Osteocyte (in vitro differentiated cells): ENCODE data around the gene VAT1L. TPM values are rescaled to one million over a fixed set of nuclear protein-coding genes. Genes with fewer than 3 reads are reported as not detected.

Experiments used
- DNase-seq: peaks from one replicate; pipeline ENCODE4 v3.0.0; 2021; ENCODE audit warnings: mixed read lengths; ENCODE audit not compliant: unreplicated experiment; ENCODE audit errors: extremely low spot score
- H3K27ac Mint-ChIP-seq: one replicate; pipeline ENCODE4 v1.8.0; 2021; ENCODE audit warnings: mild to moderate bottlenecking, mixed read lengths; ENCODE audit not compliant: unreplicated experiment
- H3K27me3 Mint-ChIP-seq: one replicate; pipeline ENCODE4 v1.8.0; 2021; ENCODE audit warnings: mixed read lengths; ENCODE audit not compliant: unreplicated experiment
- H3K36me3 Mint-ChIP-seq: one replicate; pipeline ENCODE4 v1.8.0; 2021; ENCODE audit warnings: mixed read lengths; ENCODE audit not compliant: unreplicated experiment
- H3K4me1 Mint-ChIP-seq: one replicate; pipeline ENCODE4 v1.8.0; 2021; ENCODE audit warnings: mixed read lengths; ENCODE audit not compliant: unreplicated experiment
- H3K4me3 Mint-ChIP-seq: one replicate; pipeline ENCODE4 v1.8.0; 2021; ENCODE audit warnings: mild to moderate bottlenecking, moderate library complexity, mixed read lengths; ENCODE audit not compliant: unreplicated experiment
- H3K9me3 Mint-ChIP-seq: one replicate; pipeline ENCODE4 v1.8.0; 2021; ENCODE audit warnings: mixed read lengths; ENCODE audit not compliant: unreplicated experiment
- CTCF ChIP-seq: fragments of 200-600 bp; sonication (generic); IDR thresholded peaks from 2 replicates; pipeline ENCODE4 v1.5.0; 2021; ENCODE audit warnings: antibody characterized with exemption, mild to moderate bottlenecking, moderate library complexity
- long read RNA-seq: library from polyadenylated mRNA; unstranded; transcript quantifications from one replicate; pipeline ENCODE4 v2.0.0, GENCODE V29; 2021
- total RNA-seq: library from RNA; stranded (reverse); gene quantifications from 2 replicates; pipeline ENCODE4 v1.2.1, GENCODE V29; 2021

VAT1L gene
- not detected in 2 replicates for total RNA-seq
- long read RNA-seq = 0 reads

GRCh38 chr16:77788181-77789084 is at the start of gene VAT1L:
TSS of gene VAT1L (plus strand) at chr16:77788564. CDS start at chr16:77788683, 119 bp downstream.
- H3K27me3 Mint-ChIP-seq = peaks cover 50% of the 10 kb centered on the region
- H3K36me3 Mint-ChIP-seq = no peaks in the 10 kb centered on the region
- H3K27ac Mint-ChIP-seq = no peak within 1 kb of the TSS
- no peak for TF ChIP-seq CTCF
- H3K4me1 Mint-ChIP-seq = peaks cover 6% of the 10 kb centered on the region
- peak within 1 kb of the TSS; percentile 75 for H3K4me3 Mint-ChIP-seq
- no peaks in the 10 kb centered on the region for H3K9me3 Mint-ChIP-seq
- no peak for DNase-seq

GRCh38 chr16:77738706-77739558 is 49.4 kb upstream of the VAT1L start:
- Mint-ChIP-seq H3K27me3 (no peaks in the 10 kb centered on the region), H3K9me3 (peaks cover 4% of the 10 kb centered on the region), H3K27ac (no peak overlapping the region), H3K4me3 (no peak overlapping the region), H3K36me3 (no peaks in the 10 kb centered on the region), H3K4me1 (no peaks in the 10 kb centered on the region)
- TF ChIP-seq CTCF = no peak
- no peak for DNase-seq

GRCh38 chr16:77739559-77739892 is 48.8 kb upstream of the VAT1L start:
- no peak for DNase-seq
- no peaks in the 10 kb centered on the region for H3K36me3 Mint-ChIP-seq
- H3K9me3 Mint-ChIP-seq = peaks cover 4% of the 10 kb centered on the region
- no peak overlapping the region for H3K27ac Mint-ChIP-seq
- H3K27me3 Mint-ChIP-seq = no peaks in the 10 kb centered on the region
- no peaks in the 10 kb centered on the region for H3K4me1 Mint-ChIP-seq
- no peak overlapping the region for H3K4me3 Mint-ChIP-seq
- no peak for TF ChIP-seq CTCF

GRCh38 chr16:77744141-77744540 is 44.2 kb upstream of the VAT1L start:
- no peaks in the 10 kb centered on the region for H3K36me3 Mint-ChIP-seq
- H3K27me3 Mint-ChIP-seq = no peaks in the 10 kb centered on the region
- TF ChIP-seq CTCF = no peak
- H3K27ac Mint-ChIP-seq = no peak overlapping the region
- H3K4me1 Mint-ChIP-seq = no peaks in the 10 kb centered on the region
- peaks cover 3% of the 10 kb centered on the region for H3K9me3 Mint-ChIP-seq
- no peak for DNase-seq
- H3K4me3 Mint-ChIP-seq = no peak overlapping the region

GRCh38 chr16:77745972-77746371 is 42.4 kb upstream of the VAT1L start:
- Mint-ChIP-seq H3K4me1 (no peaks in the 10 kb centered on the region), H3K9me3 (peaks cover 3% of the 10 kb centered on the region), H3K27me3 (no peaks in the 10 kb centered on the region), H3K4me3 (no peak overlapping the region), H3K36me3 (no peaks in the 10 kb centered on the region), H3K27ac (no peak overlapping the region)
- no peak for TF ChIP-seq CTCF
- no peak for DNase-seq
